Hindlimb muscle (tissue), 1 donor: ENCODE results near the gene HCN4. TPM values are rescaled to one million over a fixed set of nuclear protein-coding genes. Genes with fewer than 3 reads are reported as not detected.

Experiments
- DNase-seq: peaks from one replicate; pipeline ENCODE4 v3.0.0-alpha.2; 2013
- polyA plus RNA-seq: library from polyadenylated mRNA; unstranded; fragments of 120-200 nt; gene quantifications from one replicate; pipeline ENCODE4 v1.2.1, GENCODE V29; 2013; ENCODE audit not compliant: insufficient read length

HCN4 gene
- polyA plus RNA-seq, 1 donor, result not detected

DNA sequence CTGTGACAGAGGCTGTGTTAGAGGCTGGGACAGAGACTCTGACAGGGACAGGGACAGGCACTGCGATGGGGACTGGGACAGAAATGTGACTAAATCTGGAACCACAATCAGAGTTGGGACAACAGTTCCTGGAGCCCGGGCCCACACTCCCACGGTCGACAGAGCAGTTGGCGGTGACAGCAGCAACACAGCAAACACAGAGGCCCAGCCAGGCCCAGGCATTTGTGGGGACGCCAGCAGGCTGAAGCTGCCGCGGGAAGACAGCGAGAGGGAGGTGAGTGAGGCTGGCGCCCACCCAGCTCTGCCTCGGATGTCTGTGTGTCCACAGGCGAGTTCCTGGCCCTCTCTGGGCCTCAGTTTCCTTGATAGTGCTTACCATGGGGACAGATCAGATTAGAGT lies 9.3 kb upstream of the HCN4 start:
- DNase-seq, result no peak

DNA sequence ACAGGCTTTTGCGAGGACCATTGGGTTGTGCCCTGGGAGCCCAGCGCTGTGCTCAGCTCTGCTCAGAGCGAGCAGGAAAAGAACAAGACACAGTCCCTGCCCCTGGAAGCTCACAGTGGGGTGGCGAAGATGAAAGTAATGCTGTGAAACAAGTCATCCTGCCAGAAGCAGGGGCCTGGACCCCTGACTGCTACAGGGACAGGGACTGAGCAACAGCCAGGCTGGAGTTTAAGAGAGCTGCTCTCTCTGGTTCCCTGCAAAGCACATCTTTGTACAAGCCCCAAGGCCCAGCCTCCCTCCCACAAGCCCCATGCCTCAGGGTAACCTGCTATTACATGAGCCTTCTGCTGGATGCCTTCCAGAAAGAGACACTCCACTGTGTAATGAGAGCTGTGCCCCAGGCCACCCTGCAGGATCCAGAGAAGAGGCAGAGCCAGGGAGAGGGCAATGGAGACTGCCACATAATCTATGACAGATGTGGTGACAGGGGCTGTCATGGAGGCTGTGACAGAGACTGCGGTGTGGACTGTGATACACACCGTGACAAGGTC lies 7.1 kb upstream of the HCN4 start:
- DNase-seq, result no peak

DNA sequence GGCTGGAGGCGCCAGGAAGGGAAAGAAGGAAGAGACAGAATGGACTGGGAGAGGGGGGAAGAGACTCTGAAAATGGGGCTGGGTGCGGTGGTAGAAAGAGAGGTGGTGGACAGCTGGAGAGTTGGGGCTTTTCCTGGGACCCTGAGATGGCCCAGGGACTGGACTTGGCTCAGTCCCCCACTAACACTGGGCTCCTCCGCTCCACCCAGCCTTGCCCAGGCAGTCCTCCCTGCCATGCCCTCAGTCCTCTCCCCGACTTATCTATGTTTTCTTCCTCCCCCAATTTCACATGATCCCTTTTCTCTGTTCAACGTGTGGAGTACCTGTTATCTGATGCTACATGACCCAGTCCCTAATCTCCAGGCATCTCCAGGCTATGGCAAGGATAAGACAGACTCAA lies 6.3 kb upstream of the HCN4 start:
- DNase-seq, result no peak

DNA sequence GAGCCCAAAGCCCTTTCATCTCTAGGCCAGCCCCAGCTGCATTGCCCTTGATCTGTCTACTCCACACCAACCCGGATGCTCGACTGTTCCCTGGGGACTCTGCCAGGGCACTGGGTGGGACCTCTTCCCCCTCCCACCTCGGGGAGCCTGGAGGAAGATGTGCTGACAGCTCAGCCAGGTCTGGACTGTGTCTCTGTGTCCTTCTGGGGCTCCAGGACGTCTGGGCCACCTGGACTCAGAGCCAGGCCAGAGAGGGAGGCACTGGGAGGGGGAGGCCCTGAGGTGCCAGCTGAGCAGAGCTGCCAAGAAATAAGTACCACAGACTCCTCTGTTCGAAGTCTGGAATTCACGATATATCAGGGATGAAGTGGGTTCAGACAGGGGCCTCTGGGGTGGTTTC lies 5.8 kb upstream of the HCN4 start:
- no peak for DNase-seq

DNA sequence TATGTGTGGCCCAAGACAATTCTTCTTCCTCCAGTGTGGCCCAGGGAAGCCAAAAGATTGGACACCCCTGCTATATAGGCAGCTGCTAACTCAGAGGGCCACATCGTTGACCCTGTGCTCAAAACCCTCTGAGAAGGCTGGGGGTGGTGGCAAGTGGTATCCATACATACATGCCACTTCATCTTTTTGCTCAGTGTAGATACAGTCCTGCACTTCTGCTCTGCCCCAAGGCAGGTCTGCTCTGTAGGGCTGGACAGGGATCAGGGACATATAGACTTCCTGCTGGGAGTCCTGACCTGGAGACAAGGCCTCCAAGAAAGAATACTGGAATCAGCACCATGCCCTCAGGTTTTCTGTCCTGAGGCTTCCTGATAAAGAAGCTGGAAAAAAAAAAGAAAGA lies 4.5 kb upstream of the HCN4 start:
- no peak for DNase-seq

DNA sequence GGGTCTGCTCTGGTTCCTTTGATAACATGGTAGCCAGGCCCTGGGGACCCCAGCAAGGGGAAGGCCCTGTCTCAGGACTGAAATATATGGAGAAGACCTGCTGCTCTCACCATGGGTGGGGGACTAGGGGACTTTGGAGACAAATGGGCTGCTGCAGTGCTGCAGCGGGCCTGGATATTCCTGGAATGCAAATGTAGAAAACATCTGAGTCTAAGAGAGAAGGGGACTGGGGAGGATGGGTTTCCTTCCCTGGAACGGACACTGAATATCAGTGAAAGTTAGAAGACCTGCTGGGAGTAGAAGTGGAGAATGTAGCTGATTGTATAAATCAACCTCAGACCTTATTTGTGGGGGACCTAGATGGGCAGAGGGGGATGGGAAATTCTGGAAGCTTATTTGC lies 3.1 kb upstream of the HCN4 start:
- no peak for DNase-seq

DNA sequence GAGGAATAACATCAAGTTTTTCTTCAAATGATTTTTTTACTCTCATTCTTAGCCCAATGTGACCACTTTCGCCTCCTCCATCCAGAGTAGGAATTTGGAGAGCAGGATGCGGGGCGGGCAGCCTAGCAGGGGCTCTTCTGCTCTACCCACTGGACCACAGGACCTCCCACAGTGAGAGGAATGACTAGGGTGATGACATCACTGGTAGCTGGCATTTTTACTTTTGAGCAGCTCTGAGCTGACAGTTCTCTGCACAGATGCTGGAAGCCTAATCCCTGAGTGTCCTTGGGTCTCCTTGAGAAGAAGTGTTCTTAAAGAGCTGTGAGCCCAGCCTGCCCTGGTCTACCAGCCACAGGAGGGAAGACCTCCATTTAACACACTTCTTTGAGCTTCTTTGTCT lies 1.4 kb upstream of the HCN4 start:
- no peak for DNase-seq

DNA sequence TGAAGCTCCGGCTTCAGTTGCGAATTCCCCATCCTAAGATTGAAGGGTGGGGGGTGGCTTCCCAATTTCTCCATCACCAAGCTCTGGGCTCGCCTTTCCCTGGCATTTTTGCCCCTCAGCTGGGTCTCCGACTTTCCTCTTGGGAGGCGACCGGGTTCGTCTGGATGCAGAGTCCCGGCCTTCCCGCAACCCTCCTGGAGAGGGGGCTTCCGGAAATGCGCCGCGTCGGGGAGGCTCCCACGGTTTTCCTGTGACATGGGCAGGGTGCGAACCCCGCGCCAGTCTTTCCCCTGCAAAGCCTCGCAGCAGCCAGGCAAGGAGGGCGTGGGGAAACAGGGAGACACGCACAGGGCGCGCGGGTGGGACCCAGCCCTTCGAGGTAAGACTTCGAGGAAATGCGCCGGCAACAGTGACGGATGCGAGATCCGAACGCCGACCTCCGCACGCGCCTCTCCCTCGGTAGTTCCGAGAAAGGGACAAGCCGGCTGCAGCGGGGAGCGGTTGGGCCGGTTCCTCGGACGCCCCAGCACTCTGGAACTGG lies 466 bp upstream of the HCN4 start:
- DNase-seq, result no peak

DNA sequence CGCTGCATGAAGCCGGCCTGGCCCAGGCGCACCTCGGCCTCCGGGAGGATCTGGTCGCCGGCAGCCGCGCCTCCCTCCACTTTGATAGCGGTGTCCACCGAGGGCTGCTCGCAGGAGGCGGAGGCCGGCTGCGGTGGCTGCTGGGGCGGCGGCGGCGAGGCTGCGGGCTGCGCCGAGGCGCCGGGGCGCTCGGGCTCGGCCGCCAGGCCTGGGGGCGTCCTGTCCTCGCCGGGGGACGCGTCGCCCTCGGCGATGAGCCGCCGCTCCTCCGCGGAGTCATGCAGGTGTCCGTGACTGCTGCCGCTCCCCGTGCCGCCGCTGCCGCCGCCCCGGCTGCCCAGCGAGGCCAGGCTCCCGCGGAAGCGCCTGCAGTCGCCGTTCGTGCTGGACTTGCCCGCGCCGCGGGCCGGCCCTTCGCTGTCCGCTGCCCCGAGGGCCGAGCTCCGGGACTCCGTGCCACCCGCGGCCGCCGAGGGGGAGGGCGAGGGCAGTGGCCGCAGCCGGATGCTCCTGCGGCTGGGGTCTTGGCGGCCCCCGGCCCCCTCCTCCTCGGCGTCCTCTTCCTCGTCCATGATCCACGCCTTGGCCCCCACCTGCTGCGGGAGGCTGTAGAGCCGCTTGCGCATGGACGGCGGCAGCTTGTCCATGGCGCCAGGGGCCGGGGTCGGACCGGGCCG lies 996 bp downstream of the HCN4 start:
- DNase-seq, result no peak

DNA sequence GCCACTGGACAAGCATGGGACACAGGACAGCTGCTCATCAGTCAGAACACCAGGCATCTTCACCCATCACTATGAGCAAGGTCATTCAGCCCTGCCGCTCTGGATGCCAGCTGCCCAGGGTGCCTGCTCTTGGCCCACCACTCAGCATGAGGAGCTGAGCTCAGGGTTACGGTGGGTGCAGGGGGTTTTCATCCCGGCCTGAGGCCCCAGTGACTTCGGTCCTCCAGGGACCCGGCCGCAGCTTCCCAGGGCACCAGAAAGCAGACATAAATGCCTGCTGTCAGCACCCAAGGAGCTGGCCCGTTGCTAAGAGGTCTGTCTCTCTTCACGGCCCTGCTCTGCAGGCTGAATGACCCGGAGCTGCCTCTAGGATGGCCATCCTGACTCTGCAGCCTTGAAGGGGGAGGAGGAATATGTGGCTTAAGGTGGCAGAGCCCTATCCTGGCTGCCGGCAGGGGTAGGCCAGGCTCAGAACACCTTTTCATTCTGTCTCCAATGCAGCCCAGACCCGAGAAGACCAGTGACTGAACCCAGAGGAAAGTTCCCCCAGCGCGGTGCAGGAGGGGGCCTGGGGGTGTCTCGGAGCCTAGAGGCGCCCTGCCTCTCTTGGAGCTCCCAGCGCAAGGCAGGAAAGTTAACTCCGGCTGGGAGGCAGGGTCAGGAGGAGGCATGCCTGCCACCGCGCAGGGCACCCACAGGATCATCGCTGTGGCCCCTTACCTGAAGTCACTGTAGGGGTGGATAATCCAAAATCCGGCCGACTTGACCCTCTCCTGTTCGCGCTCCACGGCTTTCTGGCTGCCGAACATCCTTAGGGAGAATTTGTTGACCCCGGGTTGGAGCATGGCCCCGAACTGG lies 1.8 kb downstream of the HCN4 start:
- DNase-seq, result no peak

DNA sequence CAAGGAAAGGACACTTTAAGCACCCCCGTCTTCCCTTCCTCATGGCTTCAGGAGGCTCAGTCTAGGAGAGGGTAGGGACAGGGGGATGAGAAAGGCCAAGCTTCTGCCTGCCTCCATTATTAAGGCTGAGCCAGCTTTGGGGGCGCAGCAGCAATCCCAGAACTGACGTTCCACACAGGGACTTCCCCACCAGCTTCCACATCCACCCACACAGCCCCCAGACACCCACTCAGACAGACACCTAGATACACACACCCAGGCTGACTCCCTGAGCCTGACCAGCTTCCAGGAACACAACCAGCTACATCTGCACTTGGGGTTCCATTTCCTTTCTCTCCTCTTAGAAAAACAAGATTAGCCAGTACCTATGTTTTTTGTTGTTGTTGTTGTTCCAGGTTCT lies 4.7 kb downstream of the HCN4 start:
- DNase-seq, result no peak

DNA sequence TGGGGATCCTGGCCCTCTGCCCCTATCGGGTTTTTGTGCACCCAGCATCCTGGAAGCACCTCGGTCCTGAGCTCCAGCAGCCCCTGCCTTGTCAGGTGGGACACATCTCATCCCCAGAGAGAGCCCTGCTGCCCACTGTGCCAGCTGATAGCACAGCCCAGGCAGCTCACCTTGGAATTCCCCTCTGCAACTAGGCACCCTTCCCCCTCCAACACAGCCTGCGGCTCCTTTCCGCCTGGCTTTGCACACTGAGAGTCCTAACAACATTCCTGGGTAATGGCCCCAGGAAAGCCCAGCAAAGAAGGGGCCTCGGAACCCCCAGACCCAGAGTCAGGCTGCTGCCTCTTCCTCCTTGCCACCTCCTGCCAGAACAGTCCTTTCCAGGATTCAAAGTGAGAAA lies 5.9 kb downstream of the HCN4 start:
- DNase-seq, result no peak

DNA sequence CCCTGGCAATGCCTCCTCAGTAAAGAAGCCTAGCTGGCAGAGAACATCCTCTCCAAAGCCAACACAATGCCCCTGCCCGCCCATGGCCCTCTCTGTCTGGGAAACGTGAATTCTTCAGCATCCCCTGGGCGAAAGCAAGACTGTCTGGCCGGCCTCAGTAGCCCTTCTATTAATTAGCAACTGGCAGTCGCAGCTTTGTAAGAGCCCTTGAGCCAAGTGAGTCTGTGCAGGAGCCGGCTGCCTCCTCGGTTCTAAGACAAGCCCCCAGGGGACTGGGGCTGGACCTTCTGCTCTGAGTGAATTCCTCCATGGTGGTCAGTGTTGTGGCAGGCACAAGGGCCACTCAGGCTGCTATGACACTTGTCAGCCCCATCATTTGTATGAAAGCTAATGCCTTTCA lies 7.4 kb downstream of the HCN4 start:
- DNase-seq, result no peak

DNA sequence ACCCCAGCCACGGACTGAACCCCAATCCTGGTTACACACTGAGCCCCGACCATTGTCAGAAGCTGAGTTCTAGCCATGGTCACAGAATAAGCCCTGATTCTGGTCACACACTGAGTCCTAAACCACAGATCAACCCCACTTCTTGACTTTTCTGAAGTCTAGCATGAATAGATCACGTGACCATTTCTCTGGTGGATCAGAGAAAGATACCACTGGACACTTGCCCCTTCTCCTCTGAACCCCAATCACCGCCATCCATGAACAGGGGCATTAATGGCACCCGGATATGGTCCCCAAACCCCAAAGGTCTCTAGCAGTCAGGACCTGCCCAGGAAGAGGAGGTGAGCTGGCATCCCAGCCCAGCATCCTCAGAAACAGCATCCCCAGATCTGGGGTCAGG lies 9.1 kb downstream of the HCN4 start:
- no peak for DNase-seq

DNA sequence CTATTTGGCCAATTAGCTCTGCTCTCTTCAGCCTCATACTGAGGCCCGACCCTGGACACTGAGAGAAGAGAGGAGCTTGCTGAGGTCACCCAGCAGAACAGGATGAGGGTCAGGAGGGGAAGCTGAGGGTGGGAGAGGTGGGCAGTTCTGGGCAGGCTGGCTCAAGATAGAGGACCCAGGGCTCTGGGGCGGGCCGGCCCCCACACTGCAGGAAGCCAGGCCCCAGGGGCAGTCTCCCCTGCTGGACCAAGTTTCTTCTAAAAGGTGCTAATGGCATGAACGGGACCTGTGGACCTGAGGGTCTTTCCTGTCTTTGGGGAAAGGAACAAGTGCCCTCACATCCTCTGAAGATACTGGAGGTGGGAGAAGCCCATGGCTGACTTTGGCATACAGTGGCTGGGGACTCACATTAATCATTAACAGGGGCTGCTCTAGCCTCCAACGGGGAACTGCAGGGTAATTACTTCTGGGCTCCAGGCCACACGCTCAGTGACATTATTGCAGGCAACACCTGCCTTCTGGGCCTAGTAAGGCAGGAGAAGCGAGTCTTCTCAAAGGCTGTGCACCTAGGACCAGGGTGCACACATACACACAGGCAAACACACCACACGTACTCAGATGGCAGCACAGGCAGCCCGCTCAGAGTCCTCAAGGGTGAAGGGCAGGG lies 10.6 kb downstream of the HCN4 start:
- DNase-seq, result no peak

DNA sequence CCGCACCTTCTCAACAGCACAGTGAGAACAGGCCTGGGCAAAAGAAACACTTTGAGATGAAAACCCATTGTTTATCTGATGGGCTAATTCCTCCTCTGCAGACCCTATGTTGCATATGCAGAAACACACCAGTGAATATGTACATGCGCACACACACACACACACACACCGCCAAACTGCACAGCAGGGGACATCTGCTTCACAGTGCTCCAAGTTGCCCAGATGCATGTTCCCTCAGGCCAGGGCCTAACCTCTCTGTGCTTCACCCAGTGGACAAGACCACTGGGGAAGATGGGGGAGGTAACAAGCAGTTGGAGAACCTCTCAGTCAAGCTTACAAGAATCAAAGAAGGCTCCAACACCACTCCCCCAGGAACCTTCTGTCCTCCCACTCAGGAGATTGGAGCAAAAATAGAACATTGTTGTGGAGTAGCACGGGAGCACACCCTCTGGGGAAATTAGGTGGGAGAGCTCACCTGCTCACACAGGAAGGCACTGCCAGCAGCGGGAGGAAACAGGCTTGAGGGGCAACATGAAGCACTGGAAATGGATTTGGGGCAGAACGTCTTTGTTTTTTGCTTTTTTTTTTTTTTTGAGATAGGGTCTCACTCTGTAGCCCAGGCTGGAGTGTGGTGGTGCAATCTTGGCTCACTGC lies 13.0 kb downstream of the HCN4 start:
- no peak for DNase-seq

DNA sequence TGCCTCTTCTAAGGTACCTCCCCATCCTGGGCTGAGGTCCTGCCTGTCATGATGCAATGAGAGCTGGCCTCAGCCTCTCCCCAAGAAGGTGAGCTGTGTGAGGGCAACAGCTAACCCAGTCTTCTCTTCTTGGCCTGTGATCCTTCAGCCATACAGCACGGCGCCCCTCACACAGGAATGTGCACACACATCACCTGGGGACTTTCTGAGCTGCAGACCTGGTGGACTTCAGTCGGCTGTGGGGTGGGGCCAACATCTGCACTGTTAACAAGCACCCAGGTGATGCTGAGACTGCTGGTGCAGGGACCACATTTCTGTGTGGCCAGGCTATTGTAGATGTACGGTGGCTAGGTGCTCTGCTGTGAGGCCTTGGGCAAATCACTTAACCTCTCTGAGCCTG lies 14.5 kb downstream of the HCN4 start:
- DNase-seq, result no peak

DNA sequence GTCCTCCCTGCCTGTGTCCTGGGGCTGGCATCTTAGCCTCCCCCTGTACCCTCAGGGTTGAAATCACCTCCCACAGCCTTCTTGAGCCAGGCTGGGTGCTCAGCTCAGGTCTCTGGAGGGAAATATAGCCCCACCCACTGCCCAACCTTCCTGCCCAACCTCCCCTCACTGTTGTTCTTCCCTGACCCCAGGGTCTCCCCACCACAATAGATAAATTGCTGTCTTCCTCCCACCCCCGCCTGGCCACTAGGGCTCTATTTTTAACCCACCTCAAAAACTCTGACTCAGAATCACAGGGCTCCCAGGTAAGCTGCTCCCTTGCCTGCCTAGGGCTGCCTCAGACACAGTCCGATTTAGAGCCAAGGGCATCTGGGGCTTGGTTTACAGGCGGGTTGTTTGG lies 15.0 kb downstream of the HCN4 start:
- no peak for DNase-seq

DNA sequence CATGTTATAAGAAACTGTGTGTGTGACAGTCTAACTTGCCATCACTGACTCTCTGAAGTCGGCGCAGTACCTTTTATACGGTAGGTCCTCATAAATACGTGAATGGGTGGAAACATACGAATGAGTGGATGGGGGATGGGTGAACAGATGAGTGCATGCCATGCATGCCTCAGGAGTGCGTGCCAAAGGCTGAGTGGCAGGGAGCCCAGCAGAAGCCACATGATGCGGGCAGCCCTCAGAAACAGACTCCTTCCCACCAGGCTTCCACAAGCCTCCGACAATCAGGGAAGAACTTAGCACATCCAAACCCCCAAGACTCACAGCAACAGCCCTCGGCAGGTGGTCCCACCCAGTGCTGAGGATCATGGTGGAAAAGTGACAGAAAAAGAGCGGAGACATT lies 16.7 kb downstream of the HCN4 start:
- DNase-seq, result no peak

DNA sequence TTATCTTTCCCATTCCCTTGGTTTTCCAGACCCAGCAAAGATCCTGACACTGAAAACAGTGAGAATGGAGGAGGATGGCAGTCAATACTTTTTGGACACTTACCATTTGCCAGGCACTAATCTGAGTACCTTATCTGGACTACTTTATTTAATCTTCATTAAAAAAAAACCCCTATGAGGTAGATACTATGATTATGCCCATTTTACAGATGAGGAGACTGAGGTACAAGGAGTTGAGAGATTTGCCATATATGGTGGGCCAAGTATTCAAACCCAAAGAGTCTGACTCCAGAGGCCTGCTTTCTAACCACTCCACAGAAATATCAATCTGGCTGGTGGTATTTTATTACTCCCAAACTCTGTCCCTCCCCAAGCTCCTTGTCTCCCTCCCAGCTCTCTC lies 19.6 kb downstream of the HCN4 start:
- DNase-seq, result no peak

DNA sequence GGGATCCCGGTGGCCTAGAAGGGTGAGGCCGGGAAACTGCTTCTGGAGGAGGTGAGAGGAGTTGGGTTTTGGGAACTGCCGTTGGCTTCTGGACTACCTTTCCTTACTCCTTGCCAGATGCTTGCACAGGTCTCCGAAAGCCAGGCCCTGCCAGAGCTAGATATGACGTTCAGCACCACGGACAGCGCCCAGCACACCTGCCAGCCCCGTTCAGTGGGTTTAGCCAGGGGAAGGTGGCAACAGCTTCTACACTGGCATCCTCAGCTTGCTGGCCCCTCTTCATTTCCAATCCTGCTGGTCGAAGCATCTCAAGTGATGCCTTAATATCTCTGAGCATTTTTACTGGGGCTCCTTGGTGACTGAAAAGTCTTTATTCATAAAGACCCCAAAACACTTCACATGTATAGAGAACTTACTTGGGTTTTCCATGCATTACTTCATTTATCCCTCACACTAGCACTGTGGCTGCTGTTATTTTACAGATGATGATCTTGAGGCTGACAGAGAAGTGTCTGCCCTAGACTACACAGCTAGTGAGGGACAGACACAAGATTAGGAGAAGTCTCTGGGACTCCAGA lies 21.9 kb downstream of the HCN4 start:
- peak; percentile 44 for DNase-seq

DNA sequence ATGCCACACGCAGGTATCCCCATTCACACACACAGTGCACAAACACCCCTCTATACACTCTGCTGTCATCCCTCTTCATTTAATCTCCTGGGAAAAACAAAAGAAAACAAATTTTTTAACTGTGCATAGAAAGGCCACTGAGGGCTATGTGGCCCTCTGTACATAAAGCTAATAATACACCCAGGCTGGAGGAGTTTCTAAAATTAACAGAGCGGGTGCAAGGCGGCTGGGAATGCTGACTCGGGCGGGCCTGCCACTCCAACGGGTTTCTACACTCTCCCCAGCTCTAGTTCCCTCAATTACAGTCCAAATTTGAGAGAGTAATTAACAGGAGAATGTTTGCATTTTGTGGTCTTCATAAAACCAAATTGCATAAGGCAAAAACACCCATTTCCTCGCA lies 23.1 kb downstream of the HCN4 start:
- no peak for DNase-seq
